H1 (cell line): ENCODE measurements around the gene PRR35. TPM values are rescaled to one million over a fixed set of nuclear protein-coding genes. Genes with fewer than 3 reads are reported as not detected.

Experiments used
- CTCF ChIA-PET: fragments of 300-600 bp; sonication (Branson Sonifier 250); formaldehyde crosslinking; loops from one replicate; lab custom pipeline; 2021; ENCODE audit not compliant: partially characterized antibody; lab: Charles Lee
- POLR2A ChIA-PET: fragments of 300-600 bp; sonication (Branson Sonifier 250); formaldehyde crosslinking; loops from one replicate; lab custom pipeline; 2021; ENCODE audit warnings: inconsistent platforms; ENCODE audit not compliant: partially characterized antibody; lab: Charles Lee
- DNase-seq, 2 experiments: peaks; one replicate each; pipeline versions ENCODE4 v3.0.0 to v3.0.0-alpha.2; 2010 to 2022; ENCODE audit warnings: low spot score in 2 of 2, low read depth in 1 of 2, mixed read lengths in 1 of 2
- FAIRE-seq: peaks from 2 replicates; lab custom pipeline; 2011; peaks lifted over from hg19 to GRCh38; lab: Jason Lieb, UNC
- H2AFZ ChIP-seq: 2 replicates; pipeline ENCODE4 v1.8.1; 2012; ENCODE audit warnings: low read length, inconsistent platforms
- H2AK5ac ChIP-seq: 2 replicates; pipeline ENCODE4 v1.6.1; 2013; ENCODE audit warnings: low read depth, low read length
- H2BK120ac ChIP-seq: replicated peaks from 2 replicates; pipeline ENCODE3; 2013; ENCODE audit warnings: low read depth, low read length, inconsistent platforms
- H2BK12ac ChIP-seq: 2 replicates; pipeline ENCODE4 v1.6.1; 2013; ENCODE audit warnings: low read depth, low read length
- H2BK15ac ChIP-seq: 2 replicates; pipeline ENCODE4 v1.6.1; 2013; ENCODE audit warnings: low read length
- H2BK20ac ChIP-seq: 2 replicates; pipeline ENCODE4 v1.6.1; 2013; ENCODE audit warnings: low read length
- H2BK5ac ChIP-seq: 2 replicates; pipeline ENCODE4 v1.6.1; 2013; ENCODE audit warnings: low read depth, low read length
- H3K14ac ChIP-seq: 2 replicates; pipeline ENCODE4 v1.6.1; 2013; ENCODE audit warnings: inconsistent platforms; ENCODE audit not compliant: insufficient read length
- H3K18ac ChIP-seq: 2 replicates; pipeline ENCODE4 v1.6.1; 2013; ENCODE audit warnings: low read length; ENCODE audit errors: extremely low read depth
- H3K23ac ChIP-seq: 2 replicates; pipeline ENCODE4 v1.6.1; 2013; ENCODE audit warnings: inconsistent platforms; ENCODE audit not compliant: insufficient read length
- H3K23me2 ChIP-seq: 2 replicates; pipeline ENCODE4 v1.6.1; 2013; ENCODE audit warnings: low read depth, low read length
- H3K27ac ChIP-seq: 2 replicates; pipeline ENCODE4 v1.6.1; 2011; ENCODE audit warnings: low read depth, low read length, inconsistent platforms
- H3K27me3 ChIP-seq, 4 experiments: replicated peaks in 1 of 4; 1 replicate in 1 of 4; 2 replicates in 3 of 4; pipeline versions ENCODE4 v1.6.1 to v1.8.1; 2011 to 2013; ENCODE audit warnings: low read length in 3 of 4, mild to moderate bottlenecking in 3 of 4, inconsistent platforms in 2 of 4, mixed read lengths in 2 of 4, moderate library complexity in 1 of 4; ENCODE audit not compliant: control insufficient read depth in 3 of 4, insufficient read depth in 3 of 4; ENCODE audit errors: extremely low read depth in 1 of 4
- H3K36me3 ChIP-seq, 4 experiments: 2 replicates each; pipeline versions ENCODE4 v1.6.1 to v1.8.1; 2011 to 2013; ENCODE audit warnings: mild to moderate bottlenecking in 4 of 4, low read length in 3 of 4, moderate library complexity in 2 of 4, control low read depth in 1 of 4, inconsistent platforms in 1 of 4; ENCODE audit not compliant: insufficient read depth in 4 of 4, control insufficient read depth in 2 of 4
- H3K4ac ChIP-seq: replicated peaks from 2 replicates; pipeline ENCODE3; 2013; ENCODE audit warnings: low read length, low read depth, mixed read lengths, inconsistent platforms; ENCODE audit not compliant: insufficient read length
- H3K4me1 ChIP-seq, 4 experiments: replicated peaks in 1 of 4; 1 replicate in 1 of 4; 2 replicates in 3 of 4; pipeline versions ENCODE4 v1.6.1 to v1.8.1; 2011 to 2013; ENCODE audit warnings: low read length in 3 of 4, inconsistent platforms in 2 of 4, mixed read lengths in 1 of 4; ENCODE audit not compliant: insufficient read depth in 4 of 4, control insufficient read depth in 3 of 4
- H3K4me2 ChIP-seq, 2 experiments: 2 replicates each; pipeline versions ENCODE4 v1.6.1 to v1.8.1; 2011 to 2013; ENCODE audit warnings: low read depth in 2 of 2, low read length in 2 of 2, control low read depth in 1 of 2, inconsistent platforms in 1 of 2, mild to moderate bottlenecking in 1 of 2; ENCODE audit not compliant: insufficient read depth in 1 of 2
- H3K4me3 ChIP-seq, 4 experiments: fragments of 200-600, 300-600 bp in 1 of 4; sonication (generic), shearing (Covaris generic), sonication (Bioruptor Twin) in 1 of 4; 2 replicates each; pipeline versions ENCODE4 v1.5.1 to v1.8.1; 2011 to 2016; ENCODE audit warnings: low read length in 4 of 4, low read depth in 3 of 4, control low read depth in 2 of 4, inconsistent platforms in 2 of 4, mild to moderate bottlenecking in 2 of 4, mixed read lengths in 1 of 4, moderate library complexity in 1 of 4; ENCODE audit not compliant: insufficient read depth in 2 of 4; ENCODE audit errors: extremely low read depth in 1 of 4
- H3K56ac ChIP-seq: replicated peaks from 2 replicates; pipeline ENCODE3; 2013; ENCODE audit warnings: low read depth, mild to moderate bottlenecking, mixed read lengths, low read length, inconsistent platforms; ENCODE audit not compliant: insufficient read length
- H3K79me1 ChIP-seq: 2 replicates; pipeline ENCODE4 v1.6.1; 2013; ENCODE audit warnings: low read depth, low read length, control low read depth
- H3K79me2 ChIP-seq, 2 experiments: 2 replicates each; pipeline versions ENCODE4 v1.6.1 to v1.8.1; 2012 to 2013; ENCODE audit warnings: low read length in 2 of 2, mild to moderate bottlenecking in 2 of 2, inconsistent platforms in 1 of 2; ENCODE audit not compliant: insufficient read depth in 2 of 2, control insufficient read depth in 1 of 2
- H3K9ac ChIP-seq, 4 experiments: replicated peaks in 1 of 4; 1 replicate in 1 of 4; 2 replicates in 3 of 4; pipeline versions ENCODE4 v1.6.1 to v1.8.1; 2011 to 2013; ENCODE audit warnings: low read depth in 3 of 4, low read length in 3 of 4, control low read depth in 2 of 4, mild to moderate bottlenecking in 2 of 4, moderate library complexity in 2 of 4, inconsistent platforms in 1 of 4; ENCODE audit errors: extremely low read depth in 1 of 4
- H3K9me3 ChIP-seq, 2 experiments: 2 replicates each; pipeline versions ENCODE4 v1.6.1 to v1.8.1; 2012 to 2013; ENCODE audit warnings: mild to moderate bottlenecking in 2 of 2, moderate library complexity in 2 of 2, control low read depth in 1 of 2, inconsistent platforms in 1 of 2, low read depth in 1 of 2, low read length in 1 of 2, mixed read lengths in 1 of 2; ENCODE audit not compliant: insufficient read depth in 2 of 2
- H4K20me1 ChIP-seq, 2 experiments: replicated peaks in 1 of 2; 2 replicates each; pipeline versions ENCODE3 to v1.8.1; 2011 to 2013; ENCODE audit warnings: inconsistent platforms in 2 of 2, low read length in 2 of 2, mild to moderate bottlenecking in 1 of 2; ENCODE audit not compliant: insufficient read depth in 2 of 2, control insufficient read depth in 1 of 2
- H4K5ac ChIP-seq: 2 replicates; pipeline ENCODE4 v1.6.1; 2013; ENCODE audit warnings: low read length, low read depth, mixed read lengths, inconsistent platforms; ENCODE audit not compliant: insufficient read length
- H4K8ac ChIP-seq: 2 replicates; pipeline ENCODE4 v1.8.0; 2013; ENCODE audit warnings: mild to moderate bottlenecking, moderate library complexity, low read length, inconsistent platforms; ENCODE audit not compliant: insufficient read depth; ENCODE audit errors: extremely low read depth
- H4K91ac ChIP-seq: replicated peaks from 2 replicates; pipeline ENCODE3; 2013; ENCODE audit warnings: low read length, mixed read lengths, inconsistent platforms; ENCODE audit not compliant: insufficient read length
- FOSL1 ChIP-seq: IDR thresholded peaks from 2 replicates; pipeline ENCODE4 v1.6.1; 2011; ENCODE audit warnings: mild to moderate bottlenecking, low read depth, low read length, moderate library complexity; ENCODE audit not compliant: insufficient read depth
- HDAC2 ChIP-seq, 2 experiments: fragments of 300-600 bp in 1 of 2; sonication (generic) in 1 of 2; IDR thresholded peaks; 2 replicates each; pipeline ENCODE4 v1.6.1; 2011 to 2012; ENCODE audit warnings: low read depth in 2 of 2, low read length in 2 of 2, mild to moderate bottlenecking in 2 of 2, moderate library complexity in 2 of 2, borderline replicate concordance in 1 of 2, inconsistent platforms in 1 of 2
- HDAC6 ChIP-seq: IDR thresholded peaks from one replicate; pipeline ENCODE4 v1.7.1; 2012; ENCODE audit warnings: low read depth, mild to moderate bottlenecking, inconsistent platforms, low read length, moderate library complexity
- KDM4A ChIP-seq: IDR thresholded peaks from one replicate; pipeline ENCODE4 v1.7.1; 2012; ENCODE audit warnings: low read depth, mild to moderate bottlenecking, moderate library complexity, low read length, inconsistent platforms; ENCODE audit not compliant: severe bottlenecking
- MAX ChIP-seq: IDR thresholded peaks from 2 replicates; pipeline ENCODE4 v1.6.1; 2012; ENCODE audit warnings: inconsistent platforms
- NANOG ChIP-seq: IDR thresholded peaks from 2 replicates; pipeline ENCODE4 v1.6.1; 2011; ENCODE audit warnings: low read length, low read depth, mild to moderate bottlenecking, inconsistent platforms; ENCODE audit not compliant: insufficient read depth, poor library complexity, severe bottlenecking
- RBBP5 ChIP-seq: IDR thresholded peaks from 2 replicates; pipeline ENCODE4 v1.7.1; 2012; ENCODE audit warnings: low read depth, mild to moderate bottlenecking, inconsistent platforms, low read length, moderate library complexity, borderline replicate concordance
- SIRT6 ChIP-seq: IDR thresholded peaks from one replicate; pipeline ENCODE4 v1.7.1; 2012; ENCODE audit warnings: low read length, inconsistent platforms
- TAF1 ChIP-seq: IDR thresholded peaks from 2 replicates; pipeline ENCODE4 v1.6.1; 2011; ENCODE audit warnings: mild to moderate bottlenecking, low read depth, low read length
- TEAD4 ChIP-seq: IDR thresholded peaks from 2 replicates; pipeline ENCODE4 v1.6.1; 2012; ENCODE audit warnings: low read depth, low read length, inconsistent platforms, mixed read lengths
- WGBS, 2 experiments: shearing (Covaris generic) in 1 of 2; methylation state at CpG; one replicate each; pipeline versions ENCODE4 v1.1.6 to v1.1.7; 2013 to 2015; ENCODE audit warnings: low lambda C conversion rate in 2 of 2, mixed read lengths in 2 of 2, inconsistent platforms in 1 of 2, low coverage in 1 of 2, missing lambda C conversion rate in 1 of 2; ENCODE audit not compliant: insufficient replicate concordance in 2 of 2, insufficient coverage in 1 of 2, insufficient read length in 1 of 2; ENCODE audit errors: extremely low coverage in 1 of 2, missing lambda C conversion rate in 1 of 2; 5-methylcytosine and 5-hydroxymethylcytosine counted together
- polyA plus RNA-seq, 7 experiments: library from polyadenylated mRNA; depleted of rRNA in 3 of 7; stranded (reverse) in 5 of 7; unstranded in 2 of 7; fragments of >200 nt in 5 of 7; fragments of 200-250 nt in 2 of 7; gene quantifications; 1 replicate in 5 of 7; 2 replicates in 1 of 7; 4 replicates in 1 of 7; pipeline versions ENCODE4 v1.2.1 to v1.2.3, GENCODE V29; 2011 to 2013; ENCODE audit warnings: missing spikeins in 2 of 7, mixed read lengths in 2 of 7
- total RNA-seq: library from RNA; stranded (reverse); fragmentation: NEBNext Ultra II Directional; extraction: Animal tissue kit (Norgen Biotek cat#: 25700); gene quantifications from 2 replicates; pipeline ENCODE4 v1.2.1, GENCODE V29; 2021

Gene PRR35
- total and polyA plus RNA-seq, 2 of the 8 experiments (the other 6 are each of a cell fraction or from before 2014, with no cell fraction given) = 0.38 to 0.50 TPM

DNA sequence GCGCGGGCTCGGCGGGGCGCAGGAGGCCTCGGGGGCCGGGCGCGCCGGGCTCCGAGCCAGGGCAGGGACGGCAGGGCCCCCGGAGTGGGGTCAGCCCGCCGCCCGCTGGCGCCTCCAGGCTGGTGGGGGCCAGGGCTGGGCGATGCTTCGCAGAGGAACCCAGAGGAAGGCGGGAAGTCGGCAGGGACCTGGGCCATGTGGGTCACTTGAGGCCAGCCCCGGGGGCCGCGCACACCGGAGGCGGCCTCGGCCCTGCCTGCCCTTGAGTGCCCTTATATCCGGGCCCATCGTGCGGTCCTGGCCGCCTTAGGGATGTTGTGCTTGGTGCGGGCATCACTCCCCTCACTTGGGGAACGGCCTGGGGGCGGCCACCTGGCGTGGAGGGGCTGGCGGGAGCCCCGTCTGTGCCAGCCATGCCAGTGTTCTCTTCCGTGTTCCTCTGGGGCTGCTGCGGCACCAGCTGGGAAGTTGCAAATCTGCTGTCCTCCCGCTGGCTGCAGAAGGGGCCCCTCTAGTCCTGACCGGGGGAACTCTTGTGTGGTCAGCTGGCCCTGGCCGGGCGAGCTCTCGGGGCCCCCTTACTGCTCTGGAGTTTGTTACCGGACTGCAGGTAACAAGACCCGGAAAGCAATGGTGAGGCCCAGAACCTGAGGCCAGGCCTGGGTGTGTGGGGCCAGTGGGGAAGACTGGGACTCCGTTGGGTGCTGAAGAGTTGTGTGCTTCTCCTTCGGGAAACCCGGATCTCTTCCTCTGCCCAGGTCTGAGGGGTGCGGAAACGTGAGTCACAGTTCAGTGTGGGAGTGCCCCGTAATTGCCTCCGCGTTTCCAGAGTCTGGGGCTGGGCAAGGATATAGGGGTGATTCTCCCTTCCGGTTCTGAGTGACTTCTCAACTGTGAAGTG is 31.8 kb upstream of the PRR35 start:
- Histone ChIP-seq H3K23me2 (peaks cover 7% of the 10 kb centered on the region; the same call in 1 of the 2 replicates), H3K23ac (no peak overlapping the region), H4K5ac (no peak overlapping the region), H2BK15ac (no peak overlapping the region), H2BK120ac (no peak overlapping the region), H3K27me3 (no peaks in the 10 kb centered on the region), H2BK5ac (peak overlapping the region; percentile 30; the same call in 1 of the 2 replicates), H2AFZ (no peak overlapping the region), H3K4me2 (peak overlapping the region; percentile 76 to 92), H3K27ac (no peak overlapping the region), H4K20me1 (peaks cover 13 to 36% of the 10 kb centered on the region in 2 experiments), H3K4me1 (peaks cover 0 to 21% (median 12%) of the 10 kb centered on the region in 4 experiments; a peak in 5 of 7 replicates), H3K4ac (no peak overlapping the region), H2BK12ac (no peak overlapping the region), H3K14ac (no peak overlapping the region), H4K8ac (peak overlapping the region; percentile 85; the same call in 1 of the 2 replicates), H3K9ac (peak overlapping the region; percentile 19 to 76 (median 64); a peak in 6 of 7 replicates), H2AK5ac (no peak overlapping the region), H3K9me3 (no peaks in the 10 kb centered on the region), H4K91ac (peak overlapping the region; percentile 42), H2BK20ac (no peak overlapping the region), H3K79me2 (peaks cover 6 to 50% of the 10 kb centered on the region in 2 experiments; a peak in 3 of 4 replicates), H3K79me1 (peaks cover 12% of the 10 kb centered on the region), H3K18ac (no peak overlapping the region), H3K56ac (no peak overlapping the region), H3K36me3 (no peaks in the 10 kb centered on the region), H3K4me3 (peak overlapping the region; percentile 79 to 91 (median 82))
- ChIA-PET CTCF (interaction anchor here (0.6 to 1.6 kb wide), 3 partner anchors 8 to 166 kb away, joined by 3 to 7 read pairs (median 5); no protein-coding TSS in a partner anchor), POLR2A (interaction anchor here (0.9 to 1.7 kb wide), 9 partner anchors 10 to 128 kb away, joined by 3 to 8 read pairs (median 4); partner anchors contain the start of gene WFIKKN1)
- WGBS, 2 experiments = 19% methylated on average over 40 of the region's 55 CpGs; no CpG with 5 or more reads in 1 of the 2 experiments
- FAIRE-seq = no peak
- no peak for DNase-seq
- TF ChIP-seq KDM4A (peak; percentile 35), FOSL1 (no peak), SIRT6 (no peak), HDAC6 (no peak), TAF1 (peak; percentile 9; the same call in 1 of the 2 replicates), HDAC2 (IDR thresholded peaks at IDR 0.05; ENCODE audit: borderline replicate concordance in 1 of 2, low read depth in 2 of 2, low read length in 2 of 2) (peak in 1 of 2 experiments; percentile 54; a peak in 1 of 4 replicates), NANOG (no peak), MAX (peak; percentile 90), RBBP5 (no peak), TEAD4 (no peak)
